ENCODE measurements around the gene FARP2. TPM values are rescaled to one million over a fixed set of nuclear protein-coding genes. Genes with fewer than 3 reads are reported as not detected.
"Not testable (repeated sequence)": the region's sequence is repeated elsewhere in the genome, so short reads cannot be mapped to it uniquely, and the experiment has no call there.

Gene FARP2
- polyA plus RNA-seq, 1 donor, result 30.5 TPM

DNA sequence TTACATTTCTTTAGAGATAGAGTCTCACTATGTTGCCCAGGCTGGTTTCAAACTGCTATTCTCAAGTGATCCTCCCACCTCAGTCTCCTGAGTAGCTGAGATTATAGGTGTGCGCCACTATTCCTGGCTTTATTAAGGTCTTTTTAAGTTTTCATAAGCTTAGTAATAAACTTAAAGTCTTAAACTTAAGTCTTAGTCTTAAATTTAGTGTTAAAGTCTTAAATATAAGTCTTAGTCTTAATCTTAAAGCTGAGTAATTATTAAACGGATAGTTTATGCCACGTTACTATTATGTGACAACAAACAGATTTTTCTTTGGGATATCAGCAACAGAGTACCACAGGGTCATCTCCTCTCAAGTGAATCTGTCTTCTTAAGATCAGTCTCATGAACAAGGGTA lies 12.6 kb downstream of the FARP2 start:
- DNase-seq (ENCODE audit: low read depth), result no peak

DNA sequence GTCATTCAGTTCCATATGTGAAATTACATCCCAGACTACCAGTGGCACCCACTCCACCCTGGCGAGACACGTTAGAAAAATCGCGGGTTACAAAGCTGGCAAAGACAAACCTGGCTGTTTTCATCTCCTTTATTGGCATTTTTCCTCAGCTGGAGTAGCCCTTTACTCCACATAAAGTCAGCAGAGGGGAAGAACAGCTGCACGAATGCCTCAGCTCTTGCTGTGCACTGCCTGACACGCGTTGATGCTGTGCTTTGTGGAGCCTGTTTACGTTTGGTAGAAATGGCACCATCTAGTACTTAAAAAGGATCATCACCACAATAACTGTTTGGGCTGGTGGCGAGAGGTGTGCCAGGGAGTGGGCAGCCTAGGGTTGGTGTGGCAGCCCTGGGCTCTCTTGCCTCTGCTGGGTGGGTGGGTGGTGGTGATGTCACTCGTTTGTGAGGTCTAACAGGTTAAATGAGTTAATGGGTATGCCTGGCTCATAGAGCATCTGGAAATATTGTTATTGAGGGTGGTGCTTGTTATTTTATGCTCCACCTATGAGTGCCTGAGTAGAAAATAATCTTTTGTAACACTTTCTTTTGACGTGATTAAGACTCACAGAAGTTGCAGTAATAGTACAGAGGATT lies 16.4 kb downstream of the FARP2 start:
- DNase-seq (ENCODE audit: low read depth), result no peak

DNA sequence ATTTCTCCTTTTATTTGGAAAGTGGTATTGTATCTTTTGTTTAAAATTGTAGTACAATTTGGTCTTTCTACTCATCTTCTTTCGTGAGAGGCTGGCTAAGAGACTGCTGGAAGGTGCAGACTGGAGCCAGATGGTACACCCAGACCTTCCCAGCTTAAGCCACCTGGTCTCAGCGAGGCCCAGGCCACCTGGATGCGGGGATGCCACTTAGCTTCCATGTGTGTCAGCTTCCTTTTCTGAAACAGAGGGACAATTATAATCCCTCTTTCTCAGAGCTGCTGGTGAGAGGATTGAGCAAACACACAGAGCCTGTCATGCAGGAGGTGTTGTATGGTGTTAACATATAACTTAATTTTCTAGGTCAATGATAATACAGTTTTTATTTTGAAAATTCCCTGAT lies 17.4 kb downstream of the FARP2 start:
- no peak for DNase-seq (ENCODE audit: low read depth)

DNA sequence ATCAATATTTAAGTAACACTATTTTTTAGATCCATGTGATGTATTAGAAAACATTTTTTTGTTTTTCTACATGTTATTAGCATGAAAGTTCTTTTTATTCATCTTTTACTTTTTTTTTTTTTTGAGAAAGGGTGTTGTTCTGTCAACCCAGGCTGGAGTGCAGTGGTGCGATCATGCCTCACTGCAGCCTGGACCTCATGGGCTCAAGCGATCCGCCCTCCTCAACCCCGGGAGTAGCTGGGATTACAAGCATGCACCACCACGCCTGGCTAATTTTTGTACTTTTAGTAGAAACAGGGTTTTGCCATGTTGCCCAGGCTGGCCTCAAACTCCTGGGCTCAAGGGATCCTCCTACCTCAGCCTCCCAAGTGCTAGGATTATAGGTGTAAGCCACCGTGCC lies 17.8 kb downstream of the FARP2 start:
- DNase-seq (ENCODE audit: low read depth), result not testable (repeated sequence)

DNA sequence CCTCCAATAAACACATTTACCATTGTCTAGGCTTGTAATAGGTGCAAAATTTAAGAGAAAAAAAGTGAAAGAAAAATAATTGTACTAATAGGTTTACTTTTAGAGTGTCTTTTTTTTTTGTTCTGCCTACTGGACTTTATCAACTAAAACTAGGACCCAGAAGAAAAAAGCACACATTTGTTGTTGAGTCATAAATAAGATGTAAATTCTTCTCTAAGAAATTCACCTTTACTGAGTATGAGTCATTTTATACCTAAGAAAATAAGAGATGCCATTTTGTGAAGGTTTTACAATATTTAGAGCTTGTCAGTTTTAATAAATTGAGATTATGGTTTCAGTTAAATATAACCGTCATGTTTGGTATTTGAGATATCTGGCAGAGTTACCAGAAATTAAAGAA lies 19.2 kb downstream of the FARP2 start:
- no peak for DNase-seq (ENCODE audit: low read depth)

DNA sequence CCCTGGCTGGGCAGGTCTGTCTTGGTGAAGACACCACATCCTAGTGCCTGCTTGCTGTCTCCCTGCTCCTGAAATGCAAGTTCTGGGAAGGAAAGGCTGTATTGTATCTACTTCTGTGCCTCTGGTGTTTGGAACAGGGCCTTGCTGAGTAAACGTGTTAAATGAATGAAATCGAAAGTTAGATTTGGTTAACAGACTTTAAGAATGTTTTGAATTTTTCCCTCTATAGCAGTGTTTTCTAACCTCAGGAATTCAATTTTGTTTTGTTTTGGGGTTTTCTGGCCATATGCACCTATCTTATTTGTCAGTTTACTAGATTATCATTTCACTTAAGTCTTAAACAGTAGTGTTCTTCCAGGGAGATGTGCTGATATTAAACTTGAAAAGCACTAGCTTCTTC lies 20.7 kb downstream of the FARP2 start:
- DNase-seq (ENCODE audit: low read depth), result no peak

DNA sequence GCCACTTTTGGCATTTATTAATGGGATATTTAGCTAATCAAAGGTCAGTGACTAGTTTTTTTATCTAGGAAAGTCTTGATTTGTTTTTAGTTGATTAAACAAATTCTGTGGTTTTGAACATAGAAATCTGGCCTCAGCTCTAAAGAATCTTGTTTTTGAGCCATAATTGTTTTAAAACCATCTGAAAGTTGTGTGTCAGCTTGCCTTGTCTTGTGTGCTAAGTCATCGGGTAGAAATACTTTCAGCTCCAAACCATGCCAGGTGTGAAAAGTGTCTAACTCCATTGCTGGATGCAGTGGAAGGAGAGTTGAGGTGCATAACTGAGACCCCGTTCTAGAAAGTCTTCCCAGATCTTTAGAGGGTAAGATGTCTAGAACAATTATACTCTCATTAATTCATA lies 22.7 kb downstream of the FARP2 start:
- no peak for DNase-seq (ENCODE audit: low read depth)

DNA sequence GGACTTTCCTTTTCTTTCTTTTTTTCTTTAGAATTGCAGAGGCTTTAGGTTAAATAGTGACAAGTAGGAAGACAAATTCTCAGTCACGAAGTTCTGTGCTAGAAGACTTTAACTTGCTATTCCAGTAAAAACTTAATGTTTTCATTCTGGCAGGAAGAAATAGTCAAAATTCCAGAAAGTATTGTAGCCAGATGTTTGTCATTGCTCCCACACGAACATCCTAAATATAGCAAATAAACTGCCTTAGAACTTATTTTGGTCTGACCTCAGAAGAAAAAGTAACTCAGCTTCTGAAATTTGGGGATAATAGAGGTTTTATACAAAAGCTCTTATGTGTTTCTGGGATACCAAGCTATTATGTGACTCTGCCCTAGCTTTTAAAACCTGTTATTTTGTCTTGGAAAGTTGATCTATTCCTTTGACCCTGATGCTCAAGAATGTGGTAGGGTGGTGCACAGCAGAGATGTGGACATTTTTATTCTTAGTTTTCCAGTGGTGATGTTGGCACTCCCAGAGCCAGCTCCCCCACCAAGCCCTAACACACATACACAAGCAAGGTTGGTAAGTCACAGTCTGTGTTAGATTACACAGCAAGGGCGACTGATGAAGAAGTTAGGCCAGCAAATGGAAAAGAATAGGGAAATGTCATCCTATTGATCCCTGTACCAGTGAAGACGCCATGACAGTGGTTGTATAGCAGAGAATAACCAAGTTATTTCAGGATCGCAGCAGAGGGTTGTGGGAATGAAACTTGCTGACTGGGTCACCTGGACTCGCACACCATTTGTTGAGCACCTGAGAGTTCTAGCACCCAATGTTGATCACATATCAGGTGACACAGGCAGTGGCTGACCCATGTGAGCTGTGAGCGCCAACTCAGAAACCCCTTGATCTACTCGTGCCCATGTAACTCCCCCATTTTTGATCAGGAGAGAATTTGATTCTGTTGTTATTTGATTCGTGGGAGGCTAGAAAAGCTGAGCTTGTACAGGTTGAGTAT lies 23.7 kb downstream of the FARP2 start:
- peak; percentile 76 for DNase-seq (ENCODE audit: low read depth)

DNA sequence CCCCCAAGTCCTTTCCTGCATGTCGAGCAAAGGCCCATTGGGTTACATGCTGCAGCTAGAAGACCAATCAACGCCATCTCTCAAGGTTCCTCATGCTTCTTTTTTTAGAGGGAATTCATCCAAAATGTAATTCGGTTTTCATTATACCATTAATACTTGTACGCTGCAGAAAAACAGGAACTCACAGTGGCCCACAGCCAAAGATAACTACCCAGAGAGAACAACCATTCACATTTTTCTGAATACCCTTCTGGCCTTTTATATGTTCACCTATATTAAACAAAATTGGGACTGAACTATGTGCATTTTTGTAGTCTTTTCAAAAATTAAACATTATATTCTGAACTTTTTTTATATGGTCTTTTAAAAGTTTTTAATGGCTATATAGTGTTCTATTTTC lies 25.8 kb downstream of the FARP2 start:
- DNase-seq (ENCODE audit: low read depth), result no peak

DNA sequence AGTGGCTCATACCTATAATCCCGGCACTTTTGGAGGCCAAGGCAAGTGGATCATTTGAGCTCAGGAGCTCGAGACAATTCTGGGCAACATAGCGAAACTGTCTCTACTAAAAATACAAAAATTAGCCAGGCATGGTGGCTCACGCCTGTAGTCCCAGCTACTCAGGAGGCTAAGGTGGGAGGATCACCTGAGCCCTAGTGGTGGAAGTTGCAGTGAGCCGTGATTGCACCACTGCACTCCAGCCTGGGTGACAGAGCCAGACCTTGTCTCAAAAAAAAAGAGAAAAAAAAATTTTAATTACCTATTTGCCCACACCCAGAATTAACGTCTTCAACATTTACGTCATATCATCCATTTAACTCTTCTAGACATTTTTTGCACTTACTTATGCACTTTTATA lies 29.4 kb downstream of the FARP2 start:
- DNase-seq (ENCODE audit: low read depth), result not testable (repeated sequence)

DNA sequence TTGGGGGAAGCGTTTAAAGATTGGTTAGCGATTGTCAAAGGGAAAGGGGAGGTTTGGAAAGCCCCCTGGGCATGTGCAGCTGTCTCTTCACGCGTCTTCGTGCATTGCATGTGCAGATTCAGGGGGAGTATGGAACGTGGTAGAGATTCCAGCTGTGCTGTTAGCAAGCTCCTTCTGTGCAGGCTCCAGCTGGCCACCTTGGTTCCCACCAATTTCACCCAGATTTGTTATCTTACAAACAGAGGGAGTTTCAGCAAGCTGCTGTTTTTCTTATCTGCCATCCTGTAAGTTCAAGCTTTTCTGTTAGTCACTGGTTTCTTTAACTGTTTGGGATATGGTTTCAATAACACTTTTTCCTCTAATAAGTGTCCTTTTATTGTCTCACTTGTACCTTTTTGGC lies 30.4 kb downstream of the FARP2 start:
- no peak for DNase-seq (ENCODE audit: low read depth)

DNA sequence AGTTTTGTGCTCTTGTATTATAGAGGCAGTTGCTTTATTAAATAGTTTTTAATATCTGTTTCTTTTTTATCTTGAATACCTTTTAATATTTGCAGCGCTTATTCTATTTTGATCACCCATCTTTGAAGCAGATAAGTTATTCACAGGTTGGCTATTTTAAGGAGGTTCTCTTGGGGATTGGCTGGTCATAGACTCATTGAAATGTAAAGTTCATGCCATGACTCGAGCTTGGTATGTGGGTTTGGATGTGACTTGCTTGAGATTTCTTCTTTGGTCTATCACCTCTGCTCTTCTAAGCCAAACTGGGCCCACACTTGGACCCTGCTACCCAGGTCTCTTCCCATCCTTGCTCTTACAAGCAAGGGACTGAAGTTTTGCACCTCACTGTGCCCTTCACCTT lies 33.6 kb downstream of the FARP2 start:
- DNase-seq (ENCODE audit: low read depth), result no peak

DNA sequence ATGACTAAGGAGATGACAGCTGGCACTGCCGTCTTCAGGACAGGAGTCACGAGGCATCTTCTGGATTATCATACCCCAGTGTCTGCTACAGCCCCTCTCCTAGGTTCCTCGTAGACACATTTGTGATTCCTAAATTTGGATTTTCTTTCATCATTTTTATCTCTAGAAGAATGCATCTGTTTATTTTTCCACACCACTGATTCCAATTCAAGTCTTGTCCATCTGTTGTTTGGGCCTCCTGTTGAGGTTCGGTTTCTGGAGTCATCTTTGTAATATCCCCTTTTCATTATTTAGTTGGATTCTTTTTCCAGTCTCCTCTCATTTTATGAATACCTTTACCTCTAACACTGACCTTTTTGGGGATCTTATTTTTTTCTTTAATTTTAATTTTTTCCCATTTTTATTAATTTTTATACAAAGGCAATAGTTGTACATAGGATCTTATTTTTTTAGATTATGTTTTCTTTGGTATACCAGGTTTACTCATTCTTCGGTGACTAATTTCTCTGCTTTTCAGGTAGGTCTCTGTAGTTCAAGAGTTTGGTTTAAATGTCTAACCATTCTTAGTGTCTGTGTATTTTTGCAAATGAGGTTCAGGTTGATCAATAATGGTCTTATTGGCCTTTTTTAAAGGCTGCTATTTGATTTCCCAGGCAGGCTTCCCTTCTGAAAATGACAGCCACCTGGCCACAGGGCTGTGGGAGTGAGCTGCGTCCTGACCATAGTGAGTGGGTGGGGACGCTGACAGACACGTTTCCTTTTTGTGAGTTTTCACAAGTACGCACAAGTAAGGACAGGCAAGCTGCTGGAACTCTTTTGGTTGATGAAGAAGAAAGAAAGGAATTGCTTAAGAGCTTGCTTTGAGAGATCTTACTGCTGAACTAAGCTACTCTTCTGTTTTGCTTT lies 34.5 kb downstream of the FARP2 start:
- no peak for DNase-seq (ENCODE audit: low read depth)

DNA sequence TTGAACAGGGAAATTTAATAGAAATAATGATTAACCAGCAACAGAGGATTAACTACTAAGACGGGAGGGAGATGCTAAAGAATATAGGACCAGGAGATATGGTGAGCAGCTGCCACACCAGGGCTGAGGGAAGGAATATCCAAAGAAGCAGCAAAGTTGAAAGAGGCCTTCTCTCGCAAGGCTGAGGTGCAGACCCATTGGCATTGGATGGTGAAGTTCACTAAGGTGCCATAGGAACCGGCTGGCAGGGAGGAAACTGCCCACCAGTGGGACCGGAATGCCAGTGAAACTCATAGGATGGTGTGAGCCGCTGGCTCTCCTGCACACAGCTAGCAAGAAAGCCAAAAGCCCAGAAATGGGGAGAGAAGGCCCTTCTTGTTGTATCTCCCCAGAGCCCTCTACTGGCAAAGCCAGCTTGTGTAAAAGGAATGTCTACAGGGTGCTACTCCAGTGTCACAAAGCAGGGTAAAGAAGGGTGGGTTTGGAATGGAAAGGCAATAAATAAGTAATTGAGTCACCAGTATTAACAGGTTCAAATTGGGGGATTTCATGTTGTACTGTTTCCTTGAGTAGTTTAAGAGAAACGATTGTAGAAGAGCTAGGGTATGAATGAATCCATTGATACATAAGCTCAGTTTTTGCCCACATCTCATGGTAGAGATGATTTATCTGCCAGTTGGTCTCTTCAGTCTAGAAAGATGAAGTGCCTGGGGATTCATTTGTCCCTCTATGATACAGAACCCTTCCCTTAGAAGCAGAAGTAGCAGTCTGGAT lies 36.0 kb downstream of the FARP2 start:
- DNase-seq (ENCODE audit: low read depth), result no peak

DNA sequence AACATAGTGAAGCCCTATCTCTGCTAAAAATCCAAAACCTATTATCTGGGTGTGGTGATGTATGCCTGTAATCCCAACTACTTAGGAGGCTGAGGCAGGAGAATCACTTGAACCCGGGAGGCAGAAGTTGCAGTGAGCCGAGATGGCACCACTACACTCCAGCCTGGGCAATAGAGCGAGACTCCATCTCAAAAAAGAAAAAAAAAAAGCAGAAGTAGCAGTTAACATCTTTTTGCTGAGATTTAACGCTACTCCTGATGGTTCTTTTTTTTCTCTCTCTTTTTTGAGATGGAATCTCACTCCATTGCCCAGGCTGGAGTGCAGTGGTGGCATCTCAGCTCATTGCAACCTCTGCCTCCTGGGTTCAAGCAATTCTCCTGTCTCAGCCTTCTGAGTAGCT lies 36.7 kb downstream of the FARP2 start:
- DNase-seq (ENCODE audit: low read depth), result not testable (repeated sequence)

DNA sequence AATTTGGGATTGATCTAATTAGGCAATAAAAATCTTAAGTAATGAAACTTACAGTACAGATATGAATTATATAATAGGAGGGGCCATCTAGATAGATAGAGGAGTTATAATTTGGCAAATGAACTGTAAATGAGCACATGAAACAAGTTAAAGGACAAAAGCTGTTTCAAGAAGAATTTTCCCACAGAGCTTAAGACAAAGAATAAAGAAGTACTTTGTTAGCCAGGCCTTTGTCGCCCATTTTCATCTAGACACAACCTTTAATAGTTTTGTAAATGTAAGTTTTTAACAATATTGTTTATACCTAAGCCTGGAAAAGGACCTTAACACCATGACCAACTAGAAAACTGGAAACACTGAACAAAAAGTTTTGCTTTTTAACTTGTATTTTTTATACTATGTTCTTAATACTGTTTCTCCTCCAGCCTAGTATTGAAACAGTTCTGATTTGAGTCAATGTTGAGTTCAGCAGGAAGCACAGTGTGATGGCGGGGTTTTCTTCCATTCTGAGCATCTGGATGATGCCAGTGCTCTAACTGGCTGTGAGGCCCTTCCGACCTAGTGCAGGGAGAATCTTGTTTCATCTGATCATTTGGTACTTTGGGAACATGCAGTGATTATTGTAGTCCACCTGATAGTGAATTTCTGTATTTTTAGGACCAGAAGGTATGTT lies 37.6 kb downstream of the FARP2 start:
- DNase-seq (ENCODE audit: low read depth), result no peak

DNA sequence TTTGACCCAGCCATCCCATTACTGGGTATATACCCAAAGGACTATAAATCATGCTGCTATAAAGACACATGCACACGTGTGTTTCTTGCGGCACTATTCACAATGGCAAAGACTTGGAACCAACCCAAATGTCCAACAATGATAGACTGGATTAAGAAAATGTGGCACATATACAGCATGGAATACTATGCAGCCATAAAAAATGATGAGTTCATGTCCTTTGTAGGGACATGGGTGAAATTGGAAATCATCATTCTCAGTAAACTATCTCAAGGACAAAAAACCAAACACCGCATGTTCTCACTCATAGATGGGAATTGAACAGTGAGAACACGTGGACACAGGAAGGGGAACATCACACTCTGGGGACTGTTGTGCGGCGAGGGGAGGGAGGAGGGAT lies 40.7 kb downstream of the FARP2 start:
- not testable (repeated sequence) for DNase-seq (ENCODE audit: low read depth)

DNA sequence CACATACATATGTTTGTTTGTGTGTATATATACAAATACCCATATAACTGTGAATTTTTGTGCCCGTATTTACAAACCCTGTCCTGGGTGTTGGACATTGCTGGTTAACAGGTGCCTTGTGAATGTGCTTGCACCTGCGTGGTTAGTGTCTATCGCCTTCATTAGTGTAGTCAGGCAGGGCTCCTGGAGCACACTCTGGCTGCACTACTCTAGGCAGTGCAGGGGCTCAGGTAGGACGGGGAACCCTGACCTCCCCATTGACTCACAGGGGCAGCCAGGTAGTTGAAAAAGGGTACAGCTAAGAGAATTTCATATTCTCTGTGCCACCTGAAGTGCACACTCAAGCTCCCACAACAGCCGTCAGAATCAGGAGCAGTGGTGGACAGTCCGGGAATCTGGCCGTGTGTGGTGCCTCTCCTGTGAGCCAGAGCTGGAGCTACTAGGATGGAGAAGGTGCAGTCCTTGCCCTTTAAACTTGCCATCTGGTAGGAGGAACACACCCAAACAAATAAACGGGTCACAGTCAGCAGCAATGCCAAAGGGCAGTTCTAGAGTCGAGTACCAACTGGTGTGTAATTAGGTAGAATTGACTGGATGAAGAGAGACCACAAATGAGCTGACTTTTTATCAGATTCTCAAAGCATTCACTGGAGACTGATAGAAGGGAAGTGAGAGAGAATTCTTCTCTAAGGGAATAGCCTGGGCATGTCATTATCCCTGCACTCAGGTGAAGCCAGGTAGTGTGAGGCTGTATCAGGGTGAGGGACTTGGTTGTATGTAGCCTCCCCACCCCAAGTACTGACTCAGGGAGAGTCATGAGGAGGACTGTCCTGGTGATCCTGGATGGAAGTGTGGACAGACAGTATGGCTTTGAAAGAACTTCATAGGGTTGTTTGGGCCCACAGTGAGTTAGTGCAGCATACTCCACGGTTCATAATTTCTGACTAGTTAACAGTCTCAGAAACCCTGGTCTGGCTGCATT lies 44.1 kb downstream of the FARP2 start:
- DNase-seq (ENCODE audit: low read depth), result no peak

DNA sequence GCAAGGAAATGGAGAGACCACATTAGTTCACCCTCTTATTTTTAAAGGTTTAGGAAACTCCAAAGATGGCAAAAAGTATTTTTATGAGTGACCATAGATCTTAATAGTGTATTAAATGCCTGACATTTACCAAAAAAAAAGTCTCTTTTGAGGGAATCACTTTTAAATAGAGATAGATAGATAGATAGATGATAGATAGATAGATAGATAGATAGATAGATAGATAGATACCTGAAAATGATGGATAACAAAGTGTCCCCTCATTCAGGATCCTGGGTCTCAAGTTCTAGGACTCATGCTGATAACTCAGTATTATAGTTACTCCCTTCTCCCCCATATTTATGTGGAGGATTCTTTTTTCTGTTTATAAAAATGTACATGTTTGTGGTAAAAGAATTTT lies 52.8 kb downstream of the FARP2 start:
- no peak for DNase-seq (ENCODE audit: low read depth)

All from forelimb muscle (tissue), 1 donor.